ENCODE data around the gene RDH5. TPM values are rescaled to one million over a fixed set of nuclear protein-coding genes. Genes with fewer than 3 reads are reported as not detected.
A peak's percentile ranks its signal among the peaks of the same experiment; 100 is the strongest.

RDH5 gene
- total and polyA plus RNA-seq, 2 of the 13 experiments (the other 11 are each of a cell fraction or from before 2014, with no cell fraction given), result 2.6 to 5.7 TPM

- TF ChIP-seq PAXIP1 (CRISPR knock-in tag; conservative IDR thresholded peaks at IDR 0.05) (0 out of 2 replicates have a peak, but pooled peaks have one; percentile 26), SOX6 (IDR thresholded peaks at IDR 0.05) (no peak), SOX6 (CRISPR knock-in tag; IDR thresholded peaks at IDR 0.05) (peak; percentile 41; the same call in 1 of the 2 replicates), STAG1 (CRISPR knock-in tag; IDR thresholded peaks at IDR 0.05) (no peak), NFATC3 (CRISPR knock-in tag; IDR thresholded peaks at IDR 0.05) (no peak), MED1 (CRISPR knock-in tag; IDR thresholded peaks at IDR 0.05) (no peak), MTERF4 (CRISPR knock-in tag; IDR thresholded peaks at IDR 0.05) (no peak), ONECUT2 (CRISPR knock-in tag; IDR thresholded peaks at IDR 0.05) (no peak), SP140L (CRISPR knock-in tag; IDR thresholded peaks at IDR 0.05; ENCODE audit: borderline replicate concordance) (no peak), SP5 (CRISPR knock-in tag; IDR thresholded peaks at IDR 0.05; ENCODE audit: borderline replicate concordance, low read depth) (peak; percentile 56; the same call in 1 of the 2 replicates), KDM4B (CRISPR knock-in tag; IDR thresholded peaks at IDR 0.05) (no peak), ZKSCAN5 (CRISPR knock-in tag; IDR thresholded peaks at IDR 0.05) (no peak), ZNF558 (CRISPR knock-in tag; IDR thresholded peaks at IDR 0.05; ENCODE audit: borderline replicate concordance) (no peak), SNAPC5 (CRISPR knock-in tag; IDR thresholded peaks at IDR 0.05; ENCODE audit: borderline replicate concordance) (no peak), FOXA3 (CRISPR knock-in tag; IDR thresholded peaks at IDR 0.05) (peak; percentile 65), FOSL2 (CRISPR knock-in tag; IDR thresholded peaks at IDR 0.05) (peak; percentile 53; the same call in 1 of the 2 replicates), ZNF883 (CRISPR knock-in tag; IDR thresholded peaks at IDR 0.05; ENCODE audit: not compliant biosample characterization) (no peak), RARA (CRISPR knock-in tag; IDR thresholded peaks at IDR 0.05) (0 out of 2 replicates have a peak, but pooled peaks have one; percentile 22), GPBP1L1 (CRISPR knock-in tag; IDR thresholded peaks at IDR 0.05) (no peak), RBFOX2 (IDR thresholded peaks at IDR 0.05; ENCODE audit: low read depth, low read length) (no peak)
These were observed 15.1 kb upstream of the RDH5 start (continued) for GRCh38 chr12:55704824-55705718.
